Mesothelial cell of epicardium (in vitro differentiated cells): Measurements from ENCODE around the gene GNAZ. TPM values are rescaled to one million over a fixed set of nuclear protein-coding genes. Genes with fewer than 3 reads are reported as not detected.

ENCODE experiments used
- DNase-seq, 2 experiments: peaks; one replicate each; pipeline ENCODE4 v3.0.0; 2021; ENCODE audit warnings: low spot score in 2 of 2; ENCODE audit not compliant: unreplicated experiment in 2 of 2
- H3K27ac Mint-ChIP-seq: 2 replicates; pipeline ENCODE4 v1.8.0; 2021; ENCODE audit warnings: mixed read lengths
- H3K27me3 Mint-ChIP-seq: 2 replicates; pipeline ENCODE4 v1.8.0; 2021; ENCODE audit warnings: low read depth, mixed read lengths
- H3K36me3 Mint-ChIP-seq: 2 replicates; pipeline ENCODE4 v1.8.0; 2021; ENCODE audit warnings: mixed read lengths
- H3K4me1 Mint-ChIP-seq: 2 replicates; pipeline ENCODE4 v1.8.0; 2021; ENCODE audit warnings: mixed read lengths
- H3K4me3 Mint-ChIP-seq: 2 replicates; pipeline ENCODE4 v1.8.0; 2021; ENCODE audit warnings: mild to moderate bottlenecking, moderate library complexity, mixed read lengths
- H3K9me3 Mint-ChIP-seq: 2 replicates; pipeline ENCODE4 v1.8.0; 2021; ENCODE audit warnings: mixed read lengths
- total RNA-seq: library from RNA; stranded (reverse); gene quantifications from 3 replicates; pipeline ENCODE4 v1.2.1, GENCODE V29; 2021
- TF ChIP-seq, protein P1 (sequence below): fragments of 200-600 bp; sonication (generic); IDR thresholded peaks from one replicate; pipeline ENCODE4 v1.5.0; 2021; ENCODE audit warnings: antibody characterized with exemption; ENCODE audit not compliant: unreplicated experiment

The GNAZ gene
- total RNA-seq, 1 donor from 2014 or later, result 6.5 TPM

DNA sequence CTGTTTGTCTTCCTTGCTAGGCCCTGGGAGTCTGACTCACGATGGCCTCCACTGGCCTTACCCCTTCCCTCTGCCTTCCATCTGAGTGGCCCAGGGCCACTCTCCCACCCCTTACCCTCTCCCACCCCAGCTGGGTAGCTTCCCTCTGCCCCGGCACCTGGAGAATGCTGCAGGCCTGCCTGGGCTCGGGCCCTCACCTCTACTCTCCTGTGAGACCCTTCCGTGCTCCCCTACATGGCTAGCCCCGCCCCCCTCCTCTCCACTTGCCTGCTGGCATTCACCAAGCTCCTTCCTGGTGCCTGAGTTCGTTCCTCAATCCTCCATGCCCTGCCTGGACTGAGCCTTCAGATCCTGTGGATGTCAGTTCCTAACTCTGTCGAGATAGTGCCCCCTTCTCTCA is 83.7 kb downstream of the GNAZ start:
- H3K36me3 Mint-ChIP-seq, result peaks cover 11% of the 10 kb centered on the region
- DNase-seq, result no peak
- TF ChIP-seq, protein P1, sequence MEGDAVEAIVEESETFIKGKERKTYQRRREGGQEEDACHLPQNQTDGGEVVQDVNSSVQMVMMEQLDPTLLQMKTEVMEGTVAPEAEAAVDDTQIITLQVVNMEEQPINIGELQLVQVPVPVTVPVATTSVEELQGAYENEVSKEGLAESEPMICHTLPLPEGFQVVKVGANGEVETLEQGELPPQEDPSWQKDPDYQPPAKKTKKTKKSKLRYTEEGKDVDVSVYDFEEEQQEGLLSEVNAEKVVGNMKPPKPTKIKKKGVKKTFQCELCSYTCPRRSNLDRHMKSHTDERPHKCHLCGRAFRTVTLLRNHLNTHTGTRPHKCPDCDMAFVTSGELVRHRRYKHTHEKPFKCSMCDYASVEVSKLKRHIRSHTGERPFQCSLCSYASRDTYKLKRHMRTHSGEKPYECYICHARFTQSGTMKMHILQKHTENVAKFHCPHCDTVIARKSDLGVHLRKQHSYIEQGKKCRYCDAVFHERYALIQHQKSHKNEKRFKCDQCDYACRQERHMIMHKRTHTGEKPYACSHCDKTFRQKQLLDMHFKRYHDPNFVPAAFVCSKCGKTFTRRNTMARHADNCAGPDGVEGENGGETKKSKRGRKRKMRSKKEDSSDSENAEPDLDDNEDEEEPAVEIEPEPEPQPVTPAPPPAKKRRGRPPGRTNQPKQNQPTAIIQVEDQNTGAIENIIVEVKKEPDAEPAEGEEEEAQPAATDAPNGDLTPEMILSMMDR, result no peak
- H3K27me3 Mint-ChIP-seq, result no peaks in the 10 kb centered on the region
- H3K4me1 Mint-ChIP-seq, result peaks cover 8% of the 10 kb centered on the region
- H3K9me3 Mint-ChIP-seq, result no peaks in the 10 kb centered on the region
- H3K27ac Mint-ChIP-seq, result no peak overlapping the region
- H3K4me3 Mint-ChIP-seq, result no peak overlapping the region

DNA sequence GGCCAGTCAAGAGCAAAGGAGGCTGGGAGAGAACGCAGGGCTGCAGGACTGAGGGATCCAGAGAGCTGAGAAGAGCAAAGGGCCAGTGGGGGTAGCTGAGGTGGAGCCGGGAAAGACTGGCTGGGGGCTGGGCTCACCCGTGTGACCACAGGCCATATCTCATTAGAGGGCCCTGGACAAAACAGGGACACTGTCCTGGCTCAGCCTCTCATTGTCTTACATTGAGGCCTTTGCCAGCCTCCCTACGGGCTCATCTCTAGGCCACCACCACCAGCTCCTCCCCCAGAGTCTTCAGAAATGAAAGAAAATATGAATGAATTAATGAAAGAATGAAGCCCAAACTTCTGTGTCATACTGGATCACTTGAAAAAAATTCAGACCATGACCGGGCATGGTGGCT is 84.1 kb downstream of the GNAZ start:
- Mint-ChIP-seq H3K9me3 (no peaks in the 10 kb centered on the region), H3K36me3 (peaks cover 11% of the 10 kb centered on the region), H3K27me3 (no peaks in the 10 kb centered on the region), H3K27ac (no peak overlapping the region), H3K4me1 (peaks cover 8% of the 10 kb centered on the region), H3K4me3 (no peak overlapping the region)
- no peak for DNase-seq
- TF ChIP-seq, protein P1, result no peak

DNA sequence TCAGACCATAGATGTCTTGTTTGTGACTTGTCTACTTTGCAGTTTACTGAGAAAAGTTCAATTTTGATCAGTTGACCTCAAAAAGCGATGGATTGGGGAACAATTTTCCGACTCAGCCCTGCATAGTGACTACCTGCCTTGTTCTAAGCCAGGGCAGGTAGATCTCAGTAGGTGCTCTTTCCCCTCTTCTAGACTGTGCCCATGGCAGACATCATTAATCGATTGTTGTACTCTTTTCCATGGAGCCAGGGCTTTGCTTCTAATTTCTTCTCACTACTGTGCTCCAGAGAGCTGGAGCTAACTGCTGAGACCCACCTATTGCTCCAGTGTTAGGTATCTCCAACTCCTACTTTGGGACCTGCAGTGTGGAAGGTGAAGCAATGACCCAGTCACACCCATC is 84.8 kb downstream of the GNAZ start:
- Mint-ChIP-seq H3K36me3 (peaks cover 5% of the 10 kb centered on the region), H3K4me1 (peaks cover 2% of the 10 kb centered on the region), H3K27me3 (no peaks in the 10 kb centered on the region), H3K9me3 (no peaks in the 10 kb centered on the region), H3K27ac (no peak overlapping the region), H3K4me3 (no peak overlapping the region)
- no peak for DNase-seq
- TF ChIP-seq, protein P1, result no peak

DNA sequence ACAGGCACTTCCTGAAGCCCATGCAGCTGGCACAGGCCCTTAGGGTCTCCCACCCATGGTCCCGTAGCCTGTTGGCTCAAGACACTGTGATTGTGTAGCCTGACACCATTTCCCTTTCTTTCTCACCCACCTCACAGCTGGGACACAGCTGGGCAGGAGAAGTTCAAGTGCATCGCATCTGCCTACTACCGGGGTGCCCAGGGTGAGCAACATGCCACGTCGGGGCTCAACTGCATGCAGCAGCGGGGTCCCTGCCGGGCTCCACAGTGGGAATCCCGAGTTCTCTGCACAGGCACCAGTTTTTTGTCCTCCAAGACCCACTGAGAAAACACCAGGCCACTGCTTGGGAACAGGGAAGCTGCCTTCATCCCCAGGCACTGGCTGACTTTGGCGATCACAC is 85.5 kb downstream of the GNAZ start:
- H3K27ac Mint-ChIP-seq, result no peak overlapping the region
- DNase-seq, result no peak
- H3K4me3 Mint-ChIP-seq, result no peak overlapping the region
- H3K36me3 Mint-ChIP-seq, result peaks cover 5% of the 10 kb centered on the region
- TF ChIP-seq, protein P1, result no peak
- no peaks in the 10 kb centered on the region for H3K9me3 Mint-ChIP-seq
- H3K4me1 Mint-ChIP-seq, result peaks cover 2% of the 10 kb centered on the region
- H3K27me3 Mint-ChIP-seq, result no peaks in the 10 kb centered on the region

DNA sequence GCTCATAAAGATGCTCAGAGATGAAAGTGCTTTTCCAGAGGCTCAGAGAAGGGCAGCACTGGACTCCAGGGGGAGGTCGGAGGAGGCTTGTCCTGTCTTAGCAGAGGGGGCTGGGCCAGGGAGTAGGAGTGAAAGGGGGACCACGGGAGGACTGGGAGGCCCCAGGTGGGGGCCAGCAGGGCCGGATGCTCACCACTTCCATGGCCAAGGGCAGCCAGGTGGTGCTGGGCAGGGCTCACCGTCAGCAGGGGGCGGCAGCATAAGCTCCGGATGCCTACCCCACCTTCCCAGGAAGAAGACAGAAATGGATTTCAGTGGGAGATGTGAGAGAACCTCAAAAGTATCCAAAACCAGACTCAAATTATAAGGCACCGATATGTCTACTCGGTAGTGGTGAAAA is 86.0 kb downstream of the GNAZ start:
- no peak overlapping the region for H3K4me3 Mint-ChIP-seq
- TF ChIP-seq, protein P1, result no peak
- no peaks in the 10 kb centered on the region for H3K27me3 Mint-ChIP-seq
- H3K27ac Mint-ChIP-seq, result no peak overlapping the region
- no peaks in the 10 kb centered on the region for H3K9me3 Mint-ChIP-seq
- peaks cover 2% of the 10 kb centered on the region for H3K4me1 Mint-ChIP-seq
- H3K36me3 Mint-ChIP-seq, result peaks cover 5% of the 10 kb centered on the region
- DNase-seq, result no peak
